NB4 (cell line): ENCODE measurements around the gene PNPLA2.

Experiments used
- DNase-seq: peaks from one replicate; pipeline ENCODE4 v3.0.0; 2010; ENCODE audit warnings: low read depth
- H3K4me3 ChIP-seq: one replicate; pipeline ENCODE4 v1.5.1; 2011; ENCODE audit warnings: mild to moderate bottlenecking, low read depth, low read length, moderate library complexity
- CTCF ChIP-seq: IDR thresholded peaks from one replicate; pipeline ENCODE4 v1.5.1; 2012; ENCODE audit warnings: low read depth, low read length
- MAX ChIP-seq: IDR thresholded peaks from 2 replicates; pipeline ENCODE4 v1.6.1; 2011; ENCODE audit warnings: low read depth, low read length
- MYC ChIP-seq: IDR thresholded peaks from 2 replicates; pipeline ENCODE4 v1.6.1; 2011; ENCODE audit warnings: low read depth, low read length
- POLR2A ChIP-seq: IDR thresholded peaks from 2 replicates; pipeline ENCODE4 v1.6.1; 2011; ENCODE audit warnings: mild to moderate bottlenecking; ENCODE audit not compliant: insufficient read length; ENCODE audit errors: extremely low read depth

The PNPLA2 gene

GRCh38 chr11:850775-851763, 32.4 kb downstream of the PNPLA2 start:
- no peak overlapping the region for H3K4me3 ChIP-seq
- no peak for DNase-seq
- TF ChIP-seq CTCF, result no peak
- no peak for TF ChIP-seq MAX
- no peak for TF ChIP-seq MYC
- no peak for TF ChIP-seq POLR2A

GRCh38 chr11:852762-853161, 34.0 kb downstream of the PNPLA2 start:
- DNase-seq, result no peak
- no peak for TF ChIP-seq MAX
- no peak for TF ChIP-seq MYC
- no peak for TF ChIP-seq POLR2A
- no peak for TF ChIP-seq CTCF
- no peak overlapping the region for H3K4me3 ChIP-seq

DNA sequence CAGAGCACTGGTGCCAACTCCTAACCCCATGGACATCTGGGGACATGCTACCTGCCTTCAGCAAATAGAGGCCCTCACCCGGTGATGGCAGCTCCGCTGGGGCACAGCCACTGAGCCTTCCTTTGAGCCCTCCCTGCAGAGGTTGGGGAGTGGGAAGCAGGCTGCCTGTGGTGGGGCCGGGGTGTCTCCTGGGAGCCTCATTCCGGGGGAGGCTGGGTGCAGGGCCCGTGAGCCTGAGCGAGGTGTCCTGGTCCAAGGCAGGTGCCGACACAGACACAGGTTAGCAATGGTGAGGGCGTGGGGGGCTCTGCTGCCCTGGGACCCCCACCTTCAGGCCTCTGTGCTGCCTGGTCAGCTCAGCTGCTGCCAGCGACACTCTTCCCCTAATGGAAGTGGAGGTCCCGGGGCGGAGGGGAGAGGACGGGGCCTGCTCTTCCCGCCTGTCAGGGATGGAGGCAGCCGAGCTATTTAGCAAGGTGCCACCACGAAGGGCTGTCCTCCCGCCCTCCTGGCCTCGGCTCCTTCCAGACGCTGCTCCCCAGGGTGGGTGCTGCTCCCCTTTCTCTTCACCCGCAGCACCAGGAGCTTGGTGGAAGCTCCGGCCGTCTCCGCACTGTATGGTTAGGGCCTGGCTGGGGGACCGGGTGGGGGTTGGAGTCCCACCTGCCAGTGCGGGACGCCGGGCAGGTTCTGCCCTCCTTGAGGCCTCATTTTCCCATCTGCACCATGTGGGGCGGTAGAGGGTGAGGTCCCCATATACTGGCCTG, 35.2 kb downstream of the PNPLA2 start:
- no peak for DNase-seq
- H3K4me3 ChIP-seq, result no peak overlapping the region
- TF ChIP-seq CTCF (no peak), POLR2A (no peak), MAX (no peak), MYC (no peak)

- TF ChIP-seq MYC (no peak), CTCF (no peak), POLR2A (no peak)
- no peak for DNase-seq
- H3K4me3 ChIP-seq, result no peak overlapping the region
Observed at GRCh38 chr11:854601-855329, 36.1 kb downstream of the PNPLA2 start.

DNA sequence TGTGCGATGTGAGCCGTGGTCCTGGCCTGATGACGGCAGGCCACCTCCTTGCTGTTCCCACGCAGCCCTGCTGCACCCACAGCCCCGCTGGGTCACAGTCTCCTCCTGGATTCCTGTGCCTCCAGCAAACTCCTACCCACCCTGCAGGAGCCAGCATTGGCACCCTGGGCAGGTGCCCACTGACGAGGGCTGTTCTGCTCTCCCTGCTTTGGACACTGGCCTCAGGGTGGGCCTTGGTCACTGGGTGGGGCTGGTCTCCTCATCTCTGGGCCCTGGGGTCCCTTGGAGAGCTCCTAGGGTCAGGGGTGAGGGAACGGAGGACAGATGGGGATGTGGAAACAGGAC, 36.6 kb downstream of the PNPLA2 start:
- H3K4me3 ChIP-seq, result no peak overlapping the region
- DNase-seq, result no peak
- TF ChIP-seq MYC, result no peak
- no peak for TF ChIP-seq POLR2A
- TF ChIP-seq MAX, result no peak
- no peak for TF ChIP-seq CTCF
